ENCODE measurements around the gene MPV17.

GRCh38 chr2:27314709-27315108 lies 8.2 kb downstream of the MPV17 start:
- no peak for TF ChIP-seq CTCF (IDR thresholded peaks at IDR 0.05; ENCODE audit: insufficient read depth, low read length)
- no peak for TF ChIP-seq SPI1 (IDR thresholded peaks at IDR 0.05; ENCODE audit: borderline replicate concordance, low read depth)

Measured in HL-60 (cell line).